MM.1S (cell line): Measurements from ENCODE around the gene TMEM43.

Source experiments
- DNase-seq: peaks from one replicate; pipeline ENCODE4 v3.0.0-alpha.2; 2015
- H2AFZ ChIP-seq: fragments of 300-600 bp; sonication (generic); 2 replicates; pipeline ENCODE4 v1.6.0; 2016; ENCODE audit warnings: antibody characterized with exemption, low read length
- H3F3A ChIP-seq: fragments of 300-600 bp; sonication (generic); 2 replicates; pipeline ENCODE4 v1.6.1; 2016; ENCODE audit warnings: mild to moderate bottlenecking, antibody characterized with exemption, low read length, moderate library complexity, mixed read lengths; ENCODE audit not compliant: insufficient read depth
- H3K27ac ChIP-seq: fragments of 300-600 bp; sonication (generic); 2 replicates; pipeline ENCODE4 v1.5.1; 2016; ENCODE audit warnings: mild to moderate bottlenecking, low read length
- H3K27me3 ChIP-seq: fragments of 300-600 bp; sonication (generic); replicated peaks from 2 replicates; pipeline ENCODE4 v1.6.0; 2016; ENCODE audit warnings: low read length; ENCODE audit not compliant: insufficient read depth
- H3K36me3 ChIP-seq: fragments of 300-600 bp; sonication (generic); replicated peaks from 2 replicates; pipeline ENCODE4 v1.6.1; 2016; ENCODE audit warnings: mild to moderate bottlenecking, low read length, mixed read lengths; ENCODE audit not compliant: insufficient read depth
- H3K4me1 ChIP-seq: fragments of 300-600 bp; sonication (generic); 2 replicates; pipeline ENCODE4 v1.6.1; 2016; ENCODE audit warnings: low read length, mixed read lengths
- H3K4me2 ChIP-seq: fragments of 300-600 bp; sonication (generic); 2 replicates; pipeline ENCODE4 v1.6.0; 2016; ENCODE audit warnings: low read depth, low read length
- H3K4me3 ChIP-seq: fragments of 300-600 bp; sonication (generic); 2 replicates; pipeline ENCODE4 v1.5.1; 2016; ENCODE audit warnings: low read length, mixed read lengths
- H3K79me2 ChIP-seq: fragments of 300-600 bp; sonication (generic); 2 replicates; pipeline ENCODE4 v1.6.1; 2016; ENCODE audit warnings: mixed run types, low read length, mixed read lengths
- H3K9ac ChIP-seq: fragments of 300-600 bp; sonication (generic); 2 replicates; pipeline ENCODE4 v1.6.1; 2016; ENCODE audit warnings: low read length, mixed read lengths
- H3K9me2 ChIP-seq: fragments of 300-600 bp; sonication (generic); replicated peaks from 2 replicates; pipeline ENCODE4 v1.6.1; 2016; ENCODE audit warnings: mild to moderate bottlenecking, low read length, mixed read lengths; ENCODE audit not compliant: insufficient read depth
- H3K9me3 ChIP-seq: fragments of 300-600 bp; sonication (generic); replicated peaks from 2 replicates; pipeline ENCODE4 v1.6.1; 2016; ENCODE audit warnings: mild to moderate bottlenecking, low read length, mixed read lengths; ENCODE audit not compliant: insufficient read depth
- H4K20me1 ChIP-seq: fragments of 300-600 bp; sonication (generic); 2 replicates; pipeline ENCODE4 v1.6.1; 2016; ENCODE audit warnings: mild to moderate bottlenecking, low read length, moderate library complexity, mixed read lengths; ENCODE audit not compliant: insufficient read depth
- EZH2 ChIP-seq: fragments of 300-600 bp; sonication (generic); optimal IDR thresholded peaks from 2 replicates; pipeline ENCODE3; 2017; ENCODE audit warnings: low read depth, mild to moderate bottlenecking, antibody characterized with exemption, low read length, mixed read lengths
- EZH2phosphoT487 ChIP-seq: fragments of 300-600 bp; sonication (generic); IDR thresholded peaks from 2 replicates; pipeline ENCODE4 v1.6.1; 2018; ENCODE audit warnings: antibody characterized with exemption, low read length
- TF ChIP-seq, protein P1 (sequence below): fragments of 300-600 bp; sonication (generic); IDR thresholded peaks from 2 replicates; pipeline ENCODE4 v1.5.1; 2016; ENCODE audit warnings: antibody characterized with exemption, low read length, mixed read lengths

The TMEM43 gene

DNA sequence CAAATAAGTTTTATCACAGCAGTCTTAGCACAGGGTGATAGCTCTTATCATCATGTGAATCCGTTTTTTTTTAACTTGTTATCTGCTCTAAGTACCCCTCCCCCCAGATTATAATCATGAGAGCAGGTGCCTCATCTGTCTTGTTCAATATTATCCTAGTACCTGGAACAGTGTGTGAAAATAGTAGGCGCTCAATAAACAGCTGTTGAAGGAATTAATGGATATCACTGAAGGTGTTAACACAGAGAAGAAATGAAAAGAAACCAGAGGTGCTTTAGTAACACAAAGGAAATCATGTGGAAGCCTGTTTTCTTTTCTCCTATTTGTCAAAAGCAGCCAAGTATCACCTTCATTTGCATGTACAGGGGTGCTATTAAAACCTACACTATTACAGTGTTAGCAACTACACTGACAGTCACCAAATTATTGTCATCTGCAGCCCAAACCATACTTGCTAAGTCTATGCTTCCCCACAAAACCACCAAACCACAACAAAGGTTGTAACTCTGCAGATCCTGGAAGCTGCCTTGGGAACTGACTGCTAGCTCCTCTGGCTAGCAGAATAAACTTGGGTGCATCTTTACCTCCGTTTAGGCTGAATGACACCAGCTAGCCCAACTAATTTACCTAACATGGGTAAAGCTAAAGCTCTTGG is 50.7 kb downstream of the TMEM43 start:
- Histone ChIP-seq H3K27ac (peak overlapping the region; percentile 36; the same call in 1 of the 2 replicates), H3K4me3 (peak overlapping the region; percentile 10; the same call in 1 of the 2 replicates), H3K27me3 (no peaks in the 10 kb centered on the region), H3K9me3 (no peaks in the 10 kb centered on the region), H3K9me2 (no peaks in the 10 kb centered on the region), H3K36me3 (no peaks in the 10 kb centered on the region; the same call in 1 of the 2 replicates), H2AFZ (no peak overlapping the region), H3K4me1 (peaks cover 30% of the 10 kb centered on the region), H3F3A (peaks cover 12% of the 10 kb centered on the region), H3K4me2 (peak overlapping the region; percentile 53), H4K20me1 (no peaks in the 10 kb centered on the region), H3K9ac (peak overlapping the region; percentile 5; the same call in 1 of the 2 replicates), H3K79me2 (peaks cover 54% of the 10 kb centered on the region)
- peak; percentile 77 for DNase-seq
- TF ChIP-seq EZH2 (no peak), EZH2phosphoT487 (no peak)
- TF ChIP-seq, protein P1, sequence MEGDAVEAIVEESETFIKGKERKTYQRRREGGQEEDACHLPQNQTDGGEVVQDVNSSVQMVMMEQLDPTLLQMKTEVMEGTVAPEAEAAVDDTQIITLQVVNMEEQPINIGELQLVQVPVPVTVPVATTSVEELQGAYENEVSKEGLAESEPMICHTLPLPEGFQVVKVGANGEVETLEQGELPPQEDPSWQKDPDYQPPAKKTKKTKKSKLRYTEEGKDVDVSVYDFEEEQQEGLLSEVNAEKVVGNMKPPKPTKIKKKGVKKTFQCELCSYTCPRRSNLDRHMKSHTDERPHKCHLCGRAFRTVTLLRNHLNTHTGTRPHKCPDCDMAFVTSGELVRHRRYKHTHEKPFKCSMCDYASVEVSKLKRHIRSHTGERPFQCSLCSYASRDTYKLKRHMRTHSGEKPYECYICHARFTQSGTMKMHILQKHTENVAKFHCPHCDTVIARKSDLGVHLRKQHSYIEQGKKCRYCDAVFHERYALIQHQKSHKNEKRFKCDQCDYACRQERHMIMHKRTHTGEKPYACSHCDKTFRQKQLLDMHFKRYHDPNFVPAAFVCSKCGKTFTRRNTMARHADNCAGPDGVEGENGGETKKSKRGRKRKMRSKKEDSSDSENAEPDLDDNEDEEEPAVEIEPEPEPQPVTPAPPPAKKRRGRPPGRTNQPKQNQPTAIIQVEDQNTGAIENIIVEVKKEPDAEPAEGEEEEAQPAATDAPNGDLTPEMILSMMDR = no peak

- TF ChIP-seq EZH2 (no peak), EZH2phosphoT487 (no peak)
- TF ChIP-seq, protein P1 = no peak
These were observed 52.9 kb downstream of the TMEM43 start for GRCh38 chr3:14177580-14178246.

DNA sequence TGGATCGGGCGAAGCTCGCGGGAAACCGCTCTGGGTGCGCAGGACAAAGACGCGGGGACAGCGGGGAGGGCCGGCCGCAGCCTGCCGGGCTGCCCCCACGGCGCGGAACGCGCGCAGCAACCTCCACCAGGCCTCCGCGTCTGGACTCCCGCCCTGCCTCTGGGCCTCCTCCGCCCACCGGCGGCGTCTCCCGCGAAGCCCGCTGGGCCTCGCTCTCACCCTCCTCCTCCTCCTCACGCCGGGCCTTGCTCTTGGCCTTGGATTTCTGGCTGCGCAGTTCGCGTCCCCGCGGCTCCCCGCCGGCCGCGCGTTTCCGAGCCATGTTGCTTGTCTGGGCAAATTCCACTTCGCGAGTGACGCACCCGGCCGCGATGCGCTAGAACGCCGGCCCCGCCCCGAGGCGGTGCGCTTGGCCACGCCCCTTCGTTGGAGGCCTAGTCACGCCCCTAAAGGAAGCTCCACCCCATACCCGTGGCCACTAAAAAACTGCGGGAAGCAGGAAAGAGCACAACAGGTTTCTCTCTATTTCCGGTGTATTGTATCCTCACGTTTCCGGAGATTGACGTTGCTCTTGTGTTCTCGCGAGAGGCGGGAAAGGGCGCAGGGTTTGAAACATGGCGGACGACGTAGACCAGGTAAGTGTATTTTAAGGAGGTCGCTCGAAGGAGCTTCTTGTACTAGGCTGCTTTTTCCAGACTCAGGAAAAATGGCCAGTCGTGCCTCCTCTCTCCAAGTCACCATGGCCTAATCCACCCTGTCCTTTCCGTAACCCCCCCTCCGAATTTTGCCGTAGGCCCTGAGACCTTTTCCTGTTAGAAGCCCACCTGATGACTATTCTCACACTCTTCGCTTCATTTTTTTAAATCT is 53.6 kb downstream of the TMEM43 start, which contains the start of the genes LSM3 and XPC:
Gene LSM3 (plus strand): TSS at position 571 of the 867 bp plus-strand sequence. CDS start 44 bp downstream, at position 615.
Gene XPC (minus strand): TSS at position 355 of the 867 bp plus-strand sequence. CDS start 33 bp downstream, at position 322.
- peaks cover 12% of the 10 kb centered on the region for H3F3A ChIP-seq
- H3K9me3 ChIP-seq = no peaks in the 10 kb centered on the region
- H3K9ac ChIP-seq = peak within 1 kb of the TSS; percentile 85
- TF ChIP-seq EZH2phosphoT487 (no peak), EZH2 (no peak)
- TF ChIP-seq, protein P1 = no peak
- no peaks in the 10 kb centered on the region for H4K20me1 ChIP-seq
- peak; percentile 99 for DNase-seq
- peaks cover 74% of the 10 kb centered on the region for H3K79me2 ChIP-seq
- peaks cover 30% of the 10 kb centered on the region for H3K4me1 ChIP-seq
- H3K9me2 ChIP-seq = no peaks in the 10 kb centered on the region
- H3K27ac ChIP-seq = peak within 1 kb of the TSS; percentile 60; the same call in 1 of the 2 replicates
- peak within 1 kb of the TSS; percentile 87 for H2AFZ ChIP-seq
- no peaks in the 10 kb centered on the region for H3K27me3 ChIP-seq
- H3K4me3 ChIP-seq = peak within 1 kb of the TSS; percentile 87
- peaks cover 6% of the 10 kb centered on the region; the same call in 1 of the 2 replicates for H3K36me3 ChIP-seq
- H3K4me2 ChIP-seq = peak within 1 kb of the TSS; percentile 95

More at GRCh38 chr3:14177580-14178246, 52.9 kb downstream of the TMEM43 start:
- Histone ChIP-seq H3F3A (peaks cover 12% of the 10 kb centered on the region), H3K4me3 (peak overlapping the region; percentile 87), H2AFZ (peak overlapping the region; percentile 83), H3K79me2 (peaks cover 74% of the 10 kb centered on the region), H3K4me2 (peak overlapping the region; percentile 95), H3K27me3 (no peaks in the 10 kb centered on the region), H3K27ac (peak overlapping the region; percentile 60; the same call in 1 of the 2 replicates), H3K9me3 (no peaks in the 10 kb centered on the region), H3K4me1 (peaks cover 30% of the 10 kb centered on the region), H3K9me2 (no peaks in the 10 kb centered on the region), H3K9ac (peak overlapping the region; percentile 85), H3K36me3 (peaks cover 6% of the 10 kb centered on the region; the same call in 1 of the 2 replicates), H4K20me1 (no peaks in the 10 kb centered on the region)
- DNase-seq = no peak
